Pancreas (tissue), 10 donors: ENCODE data around the gene PSME1. TPM values are rescaled to one million over a fixed set of nuclear protein-coding genes. Genes with fewer than 3 reads are reported as not detected.
A peak's percentile ranks its signal among the peaks of the same experiment; 100 is the strongest.

ENCODE experiments used
- ATAC-seq, 4 donors: fragments of 200-7000 bp; cut with Tn5 transposase; one replicate each; pipeline versions ENCODE4 v1.8.0 to v1.9.1; 2020; ENCODE audit warnings: mild to moderate bottlenecking in 4 of 4, moderate library complexity in 4 of 4
- DNase-seq, 6 donors: peaks; one replicate each; pipeline ENCODE4 v3.0.0-alpha.2; 2020
- FAIRE-seq: peaks from 2 replicates; lab custom pipeline; 2012; peaks lifted over from hg19 to GRCh38; lab: Jason Lieb, UNC
- H3K27ac ChIP-seq, 4 donors: fragments of 200-600 bp; sonication (generic); 1 replicate in 3 of 4; 2 replicates in 1 of 4; pipeline versions ENCODE4 v1.5.0 to v1.8.0; 2020
- H3K27me3 ChIP-seq, 4 donors: fragments of 200-600 bp; one replicate each; pipeline ENCODE4 v1.8.0; 2021
- H3K36me3 ChIP-seq, 3 donors: fragments of 200-600 bp; sonication (generic) in 1 of 3; one replicate each; pipeline versions ENCODE4 v1.5.0 to v1.8.0; 2020 to 2021
- H3K4me1 ChIP-seq, 3 donors: fragments of 200-600 bp; one replicate each; pipeline ENCODE4 v1.8.0; 2021
- H3K4me3 ChIP-seq, 4 donors: fragments of 200-600 bp; sonication (generic) in 2 of 4; one replicate each; pipeline versions ENCODE4 v1.5.0 to v1.8.0; 2020 to 2021
- H3K9me3 ChIP-seq, 4 donors: fragments of 200-600 bp; one replicate each; pipeline ENCODE4 v1.8.0; 2021
- CTCF ChIP-seq, 4 donors: fragments of 200-600 bp; sonication (generic) in 3 of 4; IDR thresholded peaks; one replicate each; pipeline versions ENCODE4 v1.5.0 to v1.8.0; 2021; ENCODE audit warnings: antibody characterized with exemption in 4 of 4
- WGBS, 2 donors: extraction: QIAGEN DNeasy Blood & Tissue Kit; methylation state at CpG; one replicate each; pipeline ENCODE4 v1.1.7; 2013; 5-methylcytosine and 5-hydroxymethylcytosine counted together
- intact Hi-C, 3 donors: fragments of 100-400 bp; cut with DNase I; formaldehyde crosslinking; loops; one replicate each; pipeline versions ENCODE4 v1.11.1 to v1.14.2; 2022
- polyA plus RNA-seq, 2 donors: library from polyadenylated mRNA; stranded (reverse); fragments of 200-250 nt; gene quantifications; one replicate each; pipeline ENCODE4 v1.2.3, GENCODE V29; 2013
- total RNA-seq, 6 donors: library from RNA; stranded (reverse); fragmentation: NEBNext Ultra II Directional in 4 of 6; extraction: Animal tissue kit (Norgen Biotek cat#: 25700) in 4 of 6; gene quantifications; one replicate each; pipeline versions ENCODE4 v1.2.1 to v1.2.4, GENCODE V29; 2021 to 2023
- donor health status: healthy with polysubstance abuse.
- donor health status: DM: no; HTN: no; CAD: no; lungs with moderate emphysema.
- donor health status: DM: no; HTN: no; CAD: no.
- donor health status: control.
- donor health status: control.
- donor health status: Bipolar disorder and iron deficiency.
- donor health status: DM: yes; HTN: yes; CAD: no.
- donor health status: DM: no; HTN: no; CAD: no.
- donor health status: DM: no; HTN: no; CAD: no.
- donor health status: DM: yes; HTN: yes; CAD: no.

The PSME1 gene
- total and polyA plus RNA-seq, 8 donors, result 46.4 to 132 (median 84.6) TPM

- Histone ChIP-seq H3K27me3 (no peaks in the 10 kb centered on the region), H3K36me3 (no peaks in the 10 kb centered on the region), H3K4me3 (peak overlapping the region; percentile 75 to 94 (median 84)), H3K4me1 (peaks cover 14 to 31% (median 14%) of the 10 kb centered on the region in 3 donors), H3K9me3 (no peaks in the 10 kb centered on the region), H3K27ac (peak overlapping the region; percentile 91 to 96 (median 94))
- no peak for TF ChIP-seq CTCF (IDR thresholded peaks at IDR 0.05)
- intact Hi-C loops, result loop anchor here in 2 of 3 donors (5.0 kb wide), 1 partner anchor 38 kb away; no protein-coding TSS in a partner anchor
- DNase-seq (no peak), FAIRE-seq (no peak), ATAC-seq (peak; percentile 1 to 3 (median 2))
- 4 to 8% methylated on average over 12 to 14 of the region's 14 CpGs for WGBS, 2 donors
Measured at GRCh38 chr14:24094841-24095270, 41.1 kb upstream of the PSME1 start.

DNA sequence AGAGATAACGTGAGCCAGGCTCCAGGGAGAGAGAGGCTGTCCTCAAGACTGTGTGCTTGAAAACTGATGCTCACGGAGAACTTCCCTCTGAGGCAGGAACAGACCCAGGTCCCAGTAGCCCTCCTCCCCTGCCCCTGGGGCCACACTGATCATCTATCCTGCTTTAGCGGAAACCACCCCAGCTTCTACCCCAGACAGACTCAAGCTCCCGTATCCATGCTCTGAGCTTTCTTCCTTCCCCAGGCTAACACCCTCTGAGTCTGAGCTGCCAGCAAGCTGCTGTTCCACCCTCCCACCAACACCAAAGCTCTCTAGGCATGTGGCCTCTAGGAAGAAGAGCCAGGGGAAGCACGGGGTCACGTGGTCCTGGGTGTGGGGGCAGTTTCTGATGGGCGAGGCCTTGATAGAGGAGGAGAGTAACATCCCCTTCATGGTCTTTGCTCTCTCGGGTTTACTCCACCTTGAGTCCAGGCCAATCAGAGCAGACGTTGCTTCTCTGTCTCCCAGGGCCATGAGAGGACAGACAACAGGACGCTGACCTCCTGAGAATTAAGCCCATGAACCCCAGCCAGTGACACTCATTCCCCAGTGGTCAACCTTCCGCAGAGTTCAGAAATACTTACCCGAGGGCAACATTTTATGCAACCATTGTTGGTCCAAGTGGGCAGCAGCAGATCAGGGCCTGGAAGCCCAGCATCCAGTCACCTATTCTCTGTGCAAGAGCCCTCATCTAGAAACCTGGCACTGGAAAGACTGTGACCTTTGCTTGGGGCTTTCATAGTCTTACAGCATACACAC is 40.5 kb upstream of the PSME1 start:
- DNase-seq (peak in 3 of 6 donors; percentile 45 to 60 (median 52)), FAIRE-seq (no peak), ATAC-seq (no peak)
- intact Hi-C loops, result no loop called here
- no peak for TF ChIP-seq CTCF (IDR thresholded peaks at IDR 0.05)
- Histone ChIP-seq H3K4me1 (peaks cover 14 to 31% (median 14%) of the 10 kb centered on the region in 3 donors), H3K27me3 (no peaks in the 10 kb centered on the region), H3K27ac (peak overlapping the region; percentile 91 to 96 (median 94)), H3K4me3 (peak overlapping the region; percentile 75 to 94 (median 84)), H3K9me3 (no peaks in the 10 kb centered on the region), H3K36me3 (no peaks in the 10 kb centered on the region)
- 33 to 36% methylated on average over 12 of the region's 12 CpGs for WGBS, 2 donors

- H3K9me3 ChIP-seq, result no peaks in the 10 kb centered on the region
- H3K36me3 ChIP-seq, result no peaks in the 10 kb centered on the region
- ATAC-seq (no peak), FAIRE-seq (no peak), DNase-seq (no peak)
- no peak for TF ChIP-seq CTCF (IDR thresholded peaks at IDR 0.05)
- intact Hi-C loops, result no loop called here
- H3K27ac ChIP-seq, result no peak overlapping the region
- no peak overlapping the region for H3K4me3 ChIP-seq
- WGBS, 2 donors, result 90 to 92% methylated on average over 8 of the region's 8 CpGs
- H3K4me1 ChIP-seq, result peaks cover 12 to 28% (median 14%) of the 10 kb centered on the region in 3 donors
- no peaks in the 10 kb centered on the region for H3K27me3 ChIP-seq
Measured at GRCh38 chr14:24096545-24097181, 39.3 kb upstream of the PSME1 start.

DNA sequence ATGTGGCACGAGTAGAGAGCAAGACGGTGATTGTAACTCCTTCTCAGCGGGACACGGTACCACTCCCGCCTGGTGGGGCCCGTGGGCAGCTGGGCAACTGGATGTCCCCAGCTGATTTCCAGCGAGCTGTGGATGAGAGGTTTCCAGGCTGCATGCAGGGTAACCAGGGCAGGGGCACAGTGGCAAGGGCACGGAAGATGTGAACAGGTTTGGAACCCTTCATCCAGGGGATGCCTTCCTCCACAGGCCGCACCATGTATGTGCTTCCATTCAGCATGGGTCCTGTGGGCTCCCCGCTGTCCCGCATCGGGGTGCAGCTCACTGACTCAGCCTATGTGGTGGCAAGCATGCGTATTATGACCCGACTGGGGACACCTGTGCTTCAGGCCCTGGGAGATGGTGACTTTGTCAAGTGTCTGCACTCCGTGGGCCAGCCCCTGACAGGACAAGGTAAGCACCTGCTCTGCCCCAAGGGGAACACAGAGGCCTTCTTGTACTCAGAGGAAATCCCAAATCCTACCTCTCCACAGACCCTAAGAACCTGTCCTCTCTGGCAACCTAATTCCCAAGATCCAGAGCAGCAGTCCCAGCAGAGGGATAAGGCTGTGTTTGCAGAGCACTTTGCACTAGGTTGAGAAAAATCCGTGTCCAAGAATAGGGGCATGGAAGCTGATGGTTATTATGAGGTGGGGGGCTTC is 37.6 kb upstream of the PSME1 start:
- FAIRE-seq, result no peak
- Histone ChIP-seq H3K36me3 (no peaks in the 10 kb centered on the region), H3K9me3 (no peaks in the 10 kb centered on the region), H3K27me3 (no peaks in the 10 kb centered on the region), H3K27ac (peak overlapping the region; percentile 36 to 58 (median 40)), H3K4me1 (peaks cover 9 to 14% (median 13%) of the 10 kb centered on the region in 3 donors), H3K4me3 (no peak overlapping the region)
- intact Hi-C loops, result no loop called here
- ATAC-seq, result no peak
- 92% methylated on average over 16 of the region's 16 CpGs for WGBS, 2 donors
- no peak for TF ChIP-seq CTCF (IDR thresholded peaks at IDR 0.05)
- peak in 2 of 6 donors; percentile 36 to 58 for DNase-seq
